ENCODE measurements around the gene RGS5.
A peak's percentile ranks its signal among the peaks of the same experiment; 100 is the strongest.

RGS5 gene

GRCh38 chr1:163178628-163179027 lies 24.1 kb downstream of the RGS5 start:
- no peak for DNase-seq

DNA sequence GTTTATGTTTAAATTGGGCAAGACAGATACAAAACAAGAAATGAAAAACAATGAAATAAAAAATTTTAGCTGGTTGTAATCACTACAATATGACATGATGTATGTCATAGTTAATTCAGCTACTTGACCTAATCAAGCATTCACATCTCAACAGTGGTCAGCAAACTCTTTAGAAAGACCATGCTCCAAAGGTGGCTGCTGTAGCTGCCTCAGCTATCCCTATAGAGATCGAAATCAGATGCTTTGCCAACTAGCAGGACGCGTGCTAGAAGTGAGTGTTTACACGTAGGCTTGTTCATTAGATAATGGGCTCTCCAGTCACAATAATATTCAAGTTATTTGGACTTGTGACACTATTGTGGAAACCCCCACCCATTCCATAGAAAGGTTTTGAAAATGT lies 25.9 kb downstream of the RGS5 start:
- no peak for DNase-seq

GRCh38 chr1:163174524-163175437 lies 27.9 kb downstream of the RGS5 start:
- DNase-seq, result peak; percentile 49

DNA sequence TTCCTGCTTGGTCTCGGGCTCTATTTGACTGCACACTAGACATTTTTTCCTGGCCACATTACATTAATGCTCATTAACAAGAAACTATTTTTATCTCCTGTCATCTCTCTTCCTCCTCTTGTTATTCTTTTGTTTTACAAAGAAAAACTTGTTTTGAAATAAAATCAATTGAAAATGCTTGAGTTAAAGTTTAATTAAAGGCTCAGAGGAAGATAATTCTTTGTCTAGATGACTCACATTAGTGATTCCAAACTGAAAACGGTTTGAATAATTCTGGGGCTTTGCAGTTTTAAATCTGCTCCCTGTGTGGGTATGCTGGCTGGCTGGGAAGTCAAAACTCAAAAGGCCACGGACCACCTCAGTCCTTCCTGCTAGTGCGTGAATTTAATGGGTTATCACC lies 29.6 kb downstream of the RGS5 start:
- DNase-seq, result no peak

GRCh38 chr1:163172596-163172995 lies 30.1 kb downstream of the RGS5 start:
- DNase-seq, result no peak

- DNase-seq, result no peak
These were observed 30.9 kb downstream of the RGS5 start for GRCh38 chr1:163171826-163172225.

GRCh38 chr1:163170975-163171676 lies 31.6 kb downstream of the RGS5 start:
- DNase-seq, result no peak

- DNase-seq, result no peak
These were observed 32.4 kb downstream of the RGS5 start for GRCh38 chr1:163170331-163170730.

DNA sequence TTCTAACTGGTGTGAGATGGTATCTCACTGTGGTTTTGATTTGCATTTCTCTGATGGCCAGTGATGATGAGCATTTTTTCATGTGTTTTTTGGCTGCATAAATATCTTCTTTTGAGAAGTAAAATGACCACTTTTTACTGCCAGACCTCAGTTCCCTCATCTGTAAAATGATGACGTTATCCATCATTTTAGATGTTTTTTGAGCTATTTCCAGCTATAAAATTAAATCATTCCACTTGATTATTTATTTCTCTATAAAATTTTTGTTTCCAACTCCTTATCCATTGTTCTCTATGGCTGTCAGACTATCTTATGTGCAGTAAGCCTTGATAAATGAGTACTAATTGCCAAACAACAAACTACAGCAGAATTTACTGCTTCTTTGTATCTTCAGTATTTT lies 33.2 kb downstream of the RGS5 start:
- no peak for DNase-seq

GRCh38 chr1:163168053-163168452 lies 34.7 kb downstream of the RGS5 start:
- DNase-seq, result no peak

DNA sequence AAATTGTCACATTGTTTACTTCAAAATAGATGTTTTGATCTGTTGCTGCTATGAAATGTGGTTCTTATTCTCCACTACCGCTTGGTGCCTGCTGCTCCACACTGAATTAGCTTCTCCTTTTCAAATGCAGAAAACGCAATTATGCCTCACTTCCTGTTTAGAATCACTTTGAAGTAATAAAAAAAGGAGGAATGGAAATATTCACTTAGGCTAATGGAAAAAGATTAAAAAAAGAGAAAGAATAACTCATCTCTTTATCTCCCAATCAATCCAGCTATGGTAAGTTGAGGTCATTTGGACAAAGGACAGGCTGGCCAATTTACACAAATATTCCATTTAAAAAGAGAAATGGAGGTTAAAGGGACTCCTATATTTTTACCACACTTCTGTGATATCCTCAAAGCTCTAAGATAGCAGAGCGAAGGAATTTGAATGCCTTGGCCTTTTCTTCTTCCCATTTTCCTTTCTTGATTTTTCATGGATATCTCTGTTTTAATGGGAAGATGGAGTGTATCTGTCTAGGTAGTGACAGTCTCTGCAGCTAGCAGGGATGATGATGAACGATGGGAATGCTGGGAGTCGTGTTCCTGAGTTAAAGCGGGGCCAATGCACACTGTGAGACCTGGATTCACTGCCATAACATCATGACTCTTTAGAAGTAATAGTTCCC lies 35.7 kb downstream of the RGS5 start:
- no peak for DNase-seq

DNA sequence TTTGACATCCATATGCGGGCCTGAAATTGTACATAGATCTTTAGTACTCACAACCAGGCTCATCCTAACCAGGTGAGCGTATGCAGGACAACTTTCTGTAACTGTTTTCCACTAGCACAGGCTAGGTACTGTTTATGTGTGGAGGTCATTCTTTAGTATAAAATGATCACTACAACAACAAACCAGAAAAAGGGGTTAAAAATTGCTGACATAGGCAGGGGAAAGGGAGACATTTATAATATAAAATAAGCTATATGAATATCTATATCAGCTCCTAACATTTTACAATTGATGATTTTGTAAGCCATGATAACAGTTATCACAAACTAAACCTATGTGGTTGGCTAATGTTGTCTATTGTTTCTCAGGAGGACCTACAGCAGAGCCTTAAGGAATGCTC lies 37.6 kb downstream of the RGS5 start:
- no peak for DNase-seq

DNA sequence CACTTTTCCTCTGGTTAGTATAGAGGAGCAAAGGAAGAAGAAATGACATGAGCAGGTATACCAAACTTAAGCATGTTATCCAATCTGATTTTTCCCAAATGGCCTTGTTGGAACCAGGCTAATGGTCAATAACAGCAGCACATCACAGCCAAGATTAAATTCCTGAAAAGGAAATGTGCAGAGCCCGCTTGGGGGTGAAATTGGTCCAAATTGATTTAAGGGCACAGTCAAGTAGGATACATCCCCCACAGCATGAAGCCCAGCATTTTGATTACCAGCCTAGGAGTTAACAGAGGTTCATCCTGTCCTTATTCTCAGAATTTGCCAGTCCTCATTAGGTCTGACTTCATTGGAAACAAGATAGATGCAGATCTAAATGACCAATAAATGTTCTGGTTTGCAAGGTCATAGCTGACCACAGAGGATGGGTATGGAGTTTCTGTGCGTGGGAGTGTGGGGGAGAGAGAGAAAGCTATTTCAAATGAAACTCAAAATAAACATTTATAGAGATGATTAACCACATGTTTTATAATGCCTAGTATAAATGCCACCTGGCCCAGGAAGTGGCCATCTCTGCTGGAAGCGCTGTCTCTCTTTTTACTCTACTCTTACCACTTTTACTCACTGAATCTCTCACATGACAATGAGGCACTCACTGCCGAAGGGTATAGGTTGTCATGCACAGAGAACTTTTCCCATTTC lies 38.7 kb downstream of the RGS5 start:
- DNase-seq, result no peak

GRCh38 chr1:163163163-163163562 lies 39.6 kb downstream of the RGS5 start:
- DNase-seq, result no peak

GRCh38 chr1:163162381-163162914 lies 40.3 kb downstream of the RGS5 start:
- DNase-seq, result no peak

DNA sequence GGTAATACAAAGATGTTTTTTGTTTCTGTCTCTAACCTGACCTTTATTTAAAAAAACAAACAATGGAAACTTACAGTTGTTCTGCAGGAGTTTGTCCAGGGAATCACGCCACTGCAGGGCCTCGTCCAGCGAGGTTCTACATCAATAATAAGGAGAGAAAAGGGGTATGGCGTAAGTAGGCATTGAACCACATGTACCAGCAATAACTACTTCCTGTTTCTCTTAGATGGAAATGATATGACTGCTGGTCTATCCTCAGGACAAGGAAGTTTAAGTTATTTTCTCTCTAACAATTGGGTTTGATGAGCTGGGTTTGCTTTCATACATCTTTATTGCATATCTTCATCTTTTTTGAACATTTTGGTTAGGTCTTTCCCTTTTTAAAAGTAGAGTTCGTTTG lies 40.9 kb downstream of the RGS5 start:
- no peak for DNase-seq

DNA sequence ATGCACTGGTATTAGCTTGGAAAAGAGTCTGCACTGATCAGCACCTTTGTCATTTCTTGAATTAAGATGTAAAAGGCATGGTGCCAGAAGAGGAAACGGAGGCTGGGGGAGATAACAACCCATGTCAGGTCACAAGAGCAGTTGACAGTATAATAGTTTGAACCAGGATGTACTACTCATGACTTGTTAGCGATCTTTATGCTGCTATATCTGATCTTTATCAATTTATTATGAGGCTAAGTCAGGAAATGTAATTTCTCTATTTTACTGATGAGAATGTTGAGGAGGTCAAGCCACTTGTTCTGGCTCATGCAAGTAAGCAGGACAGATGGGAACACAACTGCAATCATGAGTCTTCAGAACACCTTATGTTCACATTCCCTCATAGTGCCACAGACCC lies 41.4 kb downstream of the RGS5 start:
- no peak for DNase-seq

DNA sequence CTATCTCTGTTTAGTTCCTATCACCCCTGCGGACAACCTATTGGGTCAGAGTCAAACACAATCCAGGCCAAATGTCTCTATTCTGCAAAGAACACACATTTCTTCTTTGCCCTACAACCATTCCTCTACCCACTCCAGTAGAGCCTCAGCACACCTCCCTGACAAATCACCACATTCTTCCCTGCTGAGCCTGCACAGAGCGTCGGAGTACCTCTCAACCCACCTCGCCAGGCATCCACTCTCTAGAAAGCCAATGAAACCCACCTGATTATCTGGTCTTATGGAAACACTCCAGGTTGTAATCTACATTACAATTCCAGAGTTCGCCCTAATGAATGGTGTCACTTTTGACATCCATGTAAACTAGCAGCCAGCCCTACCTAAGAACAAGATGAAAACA lies 47.1 kb downstream of the RGS5 start:
- DNase-seq, result no peak

GRCh38 chr1:163148911-163149310 lies 53.8 kb downstream of the RGS5 start:
- no peak for DNase-seq

DNA sequence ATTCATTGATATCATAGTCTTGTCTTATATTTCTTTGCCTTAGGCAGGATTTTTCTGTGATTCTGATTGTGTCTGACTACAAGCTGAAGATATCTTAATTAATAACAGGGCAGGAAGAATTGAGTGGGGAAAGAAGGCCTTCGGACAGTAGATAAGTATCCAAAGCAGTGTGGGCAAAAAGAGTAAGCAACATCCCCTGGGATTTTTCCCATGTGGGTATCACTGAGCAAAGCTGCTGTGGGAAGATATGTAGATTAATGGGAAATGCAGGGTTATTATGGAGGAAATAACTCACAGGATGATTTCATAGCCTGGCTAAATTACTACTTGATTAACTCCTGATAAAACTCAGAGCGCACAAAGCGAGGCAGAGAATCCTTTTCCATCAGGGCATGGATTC lies 55.7 kb downstream of the RGS5 start:
- DNase-seq, result no peak

DNA sequence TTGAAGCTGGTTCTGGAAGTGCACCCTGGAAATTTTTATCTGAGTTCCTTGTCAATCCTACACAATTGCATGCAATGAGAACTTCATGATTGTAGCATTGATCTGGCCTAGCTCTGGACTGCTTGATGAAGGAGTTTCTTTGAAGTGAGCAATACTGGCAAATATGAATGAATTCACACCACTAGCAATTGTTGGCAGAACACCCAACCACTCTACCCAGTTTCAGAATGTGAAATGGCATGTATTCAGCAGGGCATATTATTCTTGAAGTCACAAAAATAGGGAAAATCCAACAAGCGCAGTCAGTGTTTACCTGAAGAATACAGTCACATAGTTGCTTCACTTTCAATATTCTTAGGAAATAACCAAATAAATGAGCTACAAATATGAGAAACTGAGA lies 57.3 kb downstream of the RGS5 start:
- DNase-seq, result no peak

GRCh38 chr1:163144418-163144817 lies 58.3 kb downstream of the RGS5 start:
- no peak for DNase-seq

DNA sequence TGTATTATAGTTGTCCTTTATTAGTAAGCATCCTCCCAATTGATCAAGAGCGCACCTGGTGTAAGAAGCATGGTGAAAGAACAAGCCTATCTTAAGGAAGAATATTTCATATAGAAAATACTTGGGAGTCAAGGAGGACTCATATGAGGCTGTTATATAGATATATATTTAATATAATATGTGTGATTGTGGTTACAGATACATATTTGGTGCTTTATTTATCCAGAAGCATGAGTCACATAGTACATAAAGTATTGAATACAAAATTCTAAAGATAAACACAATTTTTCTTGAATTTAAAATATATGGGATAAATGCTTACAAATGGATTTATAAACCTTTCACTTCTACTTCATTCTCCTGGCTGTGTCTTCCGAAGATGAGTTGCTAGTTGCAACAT lies 60.6 kb downstream of the RGS5 start:
- no peak for DNase-seq
